Fibroblast of skin of left quadriceps (primary cell): ENCODE data around the gene SERP2.

Experiments
- DNase-seq, 2 experiments: peaks; one replicate each; pipeline ENCODE4 v3.0.0-alpha.2; 2013; ENCODE audit warnings: low read depth in 2 of 2

The SERP2 gene

GRCh38 chr13:44411841-44412240 is 38.2 kb downstream of the SERP2 start:
- no peak for DNase-seq

DNA sequence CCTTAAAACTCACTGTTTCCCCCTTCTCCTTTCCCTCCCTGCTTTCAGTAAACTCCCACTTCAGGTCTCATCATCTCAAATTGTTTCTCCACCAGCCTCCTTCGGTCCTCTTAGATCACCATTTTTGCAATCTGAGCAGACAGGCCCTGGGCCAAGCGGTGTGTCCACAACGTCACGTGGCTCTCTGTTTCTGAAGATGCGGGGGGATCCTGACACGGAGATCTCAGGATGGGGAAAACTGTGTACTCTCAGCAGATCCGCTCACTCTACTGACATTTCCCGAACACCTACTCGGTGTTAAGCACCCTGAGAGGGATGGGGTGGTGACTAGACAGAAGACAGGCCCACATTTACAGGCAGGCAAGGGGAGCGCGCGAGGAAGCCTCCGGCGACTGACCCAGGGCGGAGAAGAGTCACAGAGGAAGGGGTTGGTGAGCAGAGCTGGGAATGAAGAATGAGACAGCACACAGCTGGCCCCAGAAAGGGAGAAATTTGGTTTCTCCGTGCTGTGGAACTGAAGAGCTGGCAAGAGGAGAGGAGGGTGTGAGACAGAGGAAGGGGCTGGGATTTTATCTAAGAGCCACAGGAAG is 38.8 kb downstream of the SERP2 start:
- no peak for DNase-seq

- no peak for DNase-seq
Observed at GRCh38 chr13:44413095-44413494, 39.5 kb downstream of the SERP2 start.

DNA sequence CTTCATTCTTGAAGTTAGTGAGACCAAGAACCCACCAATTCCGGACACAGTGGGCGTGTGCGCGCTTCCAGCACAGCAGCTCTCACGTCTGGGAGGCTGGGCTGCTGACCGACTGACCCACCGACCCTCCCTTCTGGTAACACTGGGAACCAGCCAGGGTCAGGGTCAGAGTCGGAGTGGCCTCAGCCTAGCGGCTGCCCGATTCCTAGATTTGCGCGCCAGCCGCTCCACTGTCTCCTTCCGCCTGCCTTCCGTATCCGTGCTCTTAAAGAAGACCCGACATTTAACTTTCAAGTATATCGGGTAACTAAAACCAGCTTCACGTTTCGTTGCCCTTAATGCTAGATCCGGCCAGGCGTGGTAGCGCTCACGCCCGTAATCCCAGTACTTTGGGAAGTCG is 41.1 kb downstream of the SERP2 start:
- DNase-seq, result no peak

DNA sequence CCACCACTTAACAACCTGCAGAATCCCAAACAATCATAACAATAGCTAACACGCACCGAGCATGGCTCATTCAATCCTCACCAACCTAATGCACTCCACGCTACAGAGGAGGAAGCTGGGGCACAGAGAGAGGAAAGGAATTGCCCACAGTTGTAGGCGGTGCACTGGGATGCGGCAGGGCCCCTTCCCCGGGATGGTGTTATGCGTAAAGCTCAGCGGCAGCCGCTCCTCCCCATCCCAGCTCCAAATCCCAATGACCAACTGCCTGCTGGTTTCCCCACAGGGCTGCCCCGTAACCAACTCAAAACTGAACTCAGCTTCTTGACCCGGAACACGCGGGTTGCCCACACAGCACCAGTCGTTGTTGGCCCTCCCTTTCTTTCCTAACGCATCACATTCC is 42.2 kb downstream of the SERP2 start:
- no peak for DNase-seq

DNA sequence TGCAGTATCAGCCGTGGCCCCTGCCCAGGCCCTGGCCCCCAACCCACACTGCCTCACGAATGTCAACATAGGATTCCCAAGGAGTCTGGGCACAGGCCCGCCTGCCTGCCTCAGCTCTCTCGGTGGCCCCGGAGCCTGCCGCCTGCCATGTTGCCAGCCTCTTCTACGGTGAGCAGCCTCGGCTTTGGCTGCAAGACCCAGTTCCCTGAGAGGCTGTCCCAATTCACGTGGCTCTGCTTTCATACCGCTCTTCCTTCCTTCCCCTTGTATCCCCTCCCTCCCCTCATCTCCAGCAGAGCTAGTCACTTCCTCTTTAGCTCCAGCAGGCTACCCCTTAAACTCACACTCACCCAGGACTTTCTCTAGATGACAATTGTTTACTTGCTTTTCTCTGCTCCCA is 42.7 kb downstream of the SERP2 start:
- DNase-seq, result no peak

DNA sequence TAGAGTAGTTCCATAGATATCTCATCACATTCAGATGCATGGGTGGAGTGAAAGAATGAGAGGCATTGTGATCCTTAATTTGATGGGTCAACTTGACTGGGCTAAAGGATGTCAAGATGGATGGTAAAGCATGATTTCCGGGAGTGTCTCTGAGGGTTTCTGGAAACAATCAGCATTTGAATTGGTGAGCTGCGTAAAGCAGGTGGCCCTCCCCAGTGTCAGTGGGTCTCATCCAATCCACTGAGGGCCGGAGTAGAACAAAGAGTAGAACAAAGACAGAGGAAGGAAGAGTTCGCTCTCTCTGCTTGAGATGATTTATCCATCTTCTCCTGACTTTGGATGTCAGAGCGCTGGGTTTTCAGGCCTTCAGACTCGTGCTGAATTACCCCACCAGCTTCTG is 43.1 kb downstream of the SERP2 start:
- DNase-seq, result no peak

DNA sequence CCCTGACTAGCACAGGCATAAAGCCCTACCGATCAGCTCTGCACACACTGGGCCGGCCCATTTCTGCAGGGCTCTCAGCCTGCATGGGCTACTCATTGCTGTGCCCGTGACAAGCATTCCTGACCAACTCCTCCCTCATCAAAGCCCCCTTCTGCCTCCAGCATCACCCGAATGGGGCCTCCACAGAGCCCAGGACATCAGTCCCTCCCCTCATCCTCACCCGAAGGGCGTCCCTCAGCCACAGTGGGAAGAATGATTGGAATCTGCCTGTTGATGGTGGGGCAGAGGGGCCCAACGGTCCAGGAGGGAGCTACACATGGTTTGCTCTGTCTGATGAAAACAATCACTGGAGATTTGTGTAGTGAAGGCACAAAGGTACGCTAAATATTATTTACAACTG is 43.8 kb downstream of the SERP2 start:
- DNase-seq, result no peak

DNA sequence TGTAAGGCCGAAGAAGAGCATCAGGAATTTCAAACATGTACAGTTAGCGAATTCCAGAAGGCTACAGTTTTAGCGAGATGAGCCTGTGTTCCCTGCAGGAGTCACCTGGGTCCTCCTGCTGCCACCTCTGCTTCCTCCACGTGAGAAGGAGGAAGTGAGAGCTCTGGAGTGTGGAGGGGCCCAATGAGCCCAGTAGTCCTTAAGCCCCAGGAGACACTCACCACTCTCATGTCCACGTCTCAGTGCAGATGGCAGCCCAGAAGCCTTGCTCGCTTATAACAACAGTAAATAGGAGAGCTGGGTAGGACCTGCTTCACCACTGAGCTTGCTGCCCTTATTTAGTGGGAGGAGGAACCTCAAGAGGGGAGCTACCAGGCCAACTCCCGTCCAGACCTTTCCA is 44.3 kb downstream of the SERP2 start:
- no peak for DNase-seq

DNA sequence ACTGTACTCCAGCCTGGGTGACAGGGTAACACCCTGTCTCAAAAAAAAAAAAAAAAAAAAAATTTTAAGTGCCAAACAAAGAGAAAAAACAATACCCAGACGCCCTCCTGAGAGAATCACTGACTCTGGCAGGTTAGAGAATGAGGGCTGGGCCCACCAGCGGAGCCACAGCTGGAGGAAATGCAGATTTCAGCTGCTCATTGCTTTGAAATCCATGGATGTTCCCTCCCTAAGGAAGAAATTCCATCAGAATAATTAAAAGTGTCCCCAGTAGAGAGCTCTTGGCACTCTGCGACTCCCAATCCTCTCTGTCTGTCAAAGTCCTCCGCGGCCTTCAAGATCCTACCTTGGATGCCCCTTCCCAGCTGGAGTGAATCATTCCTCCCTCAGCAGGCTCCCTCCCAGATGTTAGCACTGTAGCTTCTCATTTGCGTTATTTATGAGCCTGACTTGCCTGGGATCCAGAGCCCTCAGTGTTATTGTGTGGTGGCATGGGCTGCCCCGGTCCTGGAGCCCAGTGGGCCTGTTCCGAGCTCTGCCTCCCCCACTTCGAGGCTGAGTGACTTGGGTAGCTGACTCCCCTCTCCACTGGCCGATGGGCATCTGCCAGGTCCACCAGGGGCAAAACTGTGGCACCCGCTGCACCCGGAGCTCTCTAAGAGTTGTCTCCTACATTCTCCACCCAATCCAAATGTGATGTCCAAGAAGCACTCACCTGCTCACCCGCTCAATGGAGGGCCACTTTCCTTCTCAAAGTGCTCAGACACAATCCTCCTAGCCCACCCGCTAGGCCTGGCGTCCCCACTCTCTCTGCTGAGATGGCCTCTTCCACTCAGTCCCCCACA is 47.0 kb downstream of the SERP2 start:
- no peak for DNase-seq

DNA sequence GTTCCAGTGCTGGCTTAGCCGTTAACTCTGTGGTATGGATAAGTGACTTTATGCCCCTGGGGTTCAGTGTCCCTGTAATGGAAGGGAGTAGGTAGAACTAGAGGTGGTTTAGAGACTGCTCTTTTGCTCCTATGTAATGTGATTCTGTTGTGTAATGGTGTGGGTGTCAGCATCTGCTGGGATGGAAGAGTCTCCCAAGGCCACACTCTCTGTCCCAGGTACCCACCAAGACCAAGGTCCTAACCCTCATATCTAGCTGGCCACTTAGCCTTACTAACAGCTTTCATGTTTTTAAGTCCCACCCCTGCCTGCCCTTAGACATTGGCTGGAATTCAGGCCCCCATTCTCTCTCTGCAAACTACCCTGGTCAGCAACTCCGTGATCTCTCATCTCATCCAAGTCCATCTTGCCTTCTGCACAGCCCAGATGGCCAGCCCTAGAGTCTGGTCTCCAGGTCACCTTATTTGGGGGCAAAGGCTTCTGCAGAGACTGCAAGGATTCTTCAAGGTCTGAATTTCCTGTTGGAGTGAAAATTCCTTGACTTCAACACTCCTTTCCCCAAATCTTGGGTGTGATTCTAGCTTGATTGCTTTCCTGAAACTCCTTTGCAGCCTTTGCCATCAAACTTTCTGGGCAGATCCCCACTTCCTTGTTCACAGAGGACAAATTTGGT is 48.4 kb downstream of the SERP2 start:
- DNase-seq, result no peak

DNA sequence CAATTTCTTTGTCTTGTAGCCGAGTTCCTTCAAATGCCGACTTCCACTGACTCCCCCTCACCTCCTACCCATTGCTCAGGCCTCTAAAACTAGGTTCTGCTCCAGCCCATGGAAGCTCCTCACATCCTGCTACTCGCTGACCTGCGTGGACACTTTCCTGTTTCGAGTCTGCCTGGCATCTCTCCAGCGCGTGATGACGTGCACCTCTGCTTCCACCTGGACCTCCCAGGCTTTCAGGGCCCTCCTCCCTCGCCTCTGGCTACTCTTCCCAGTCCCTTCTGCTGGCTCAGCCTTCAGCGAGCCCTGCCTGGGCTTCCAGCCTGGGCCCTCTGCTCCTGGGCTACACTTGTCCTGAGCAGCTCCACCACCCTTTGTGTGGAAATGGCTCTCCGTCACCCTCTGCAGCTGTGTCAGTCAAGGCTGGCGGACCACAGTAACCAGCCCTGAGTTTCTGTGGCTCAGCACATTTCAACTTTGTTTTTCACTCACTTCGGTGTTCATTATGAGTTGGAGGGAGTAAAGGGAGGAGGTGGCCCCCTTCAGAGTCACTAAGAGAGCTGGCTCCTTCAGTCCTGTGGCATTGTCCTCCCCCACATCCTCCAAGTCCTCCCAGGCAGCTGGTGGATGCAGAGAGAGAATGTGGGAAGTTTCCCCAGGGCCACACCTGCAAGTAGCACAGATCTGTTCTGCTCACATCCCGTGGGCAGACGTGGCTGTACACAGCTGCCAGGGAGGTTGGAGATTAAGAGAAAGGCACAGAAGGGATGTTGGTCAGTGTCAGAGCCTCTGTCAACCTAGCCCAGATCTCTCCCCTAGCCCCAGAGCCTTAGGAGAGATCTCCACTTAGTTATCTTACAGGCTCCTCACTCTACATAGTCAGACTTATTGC is 49.4 kb downstream of the SERP2 start:
- DNase-seq, result no peak

DNA sequence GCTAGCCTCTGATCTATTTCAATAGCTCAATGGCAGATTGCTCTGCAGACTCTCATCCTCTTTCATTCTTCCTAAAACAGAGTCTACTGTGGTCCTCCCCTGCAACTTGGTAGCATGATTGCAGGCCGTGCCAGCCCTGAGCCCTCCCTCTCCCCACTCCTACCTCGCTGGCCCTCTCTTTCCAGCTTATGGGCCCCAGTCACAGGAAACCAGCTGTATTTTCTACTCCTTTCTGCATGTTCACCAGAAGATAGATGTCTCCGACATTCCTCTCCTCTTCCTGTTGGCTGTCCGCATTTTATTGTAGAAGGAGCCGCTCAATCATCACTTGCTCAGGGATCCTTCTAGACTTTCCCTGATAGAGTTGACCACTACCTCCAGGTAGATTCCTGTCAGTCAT is 50.2 kb downstream of the SERP2 start:
- DNase-seq, result no peak

- no peak for DNase-seq
Observed at GRCh38 chr13:44425041-44425814, 51.6 kb downstream of the SERP2 start.

DNA sequence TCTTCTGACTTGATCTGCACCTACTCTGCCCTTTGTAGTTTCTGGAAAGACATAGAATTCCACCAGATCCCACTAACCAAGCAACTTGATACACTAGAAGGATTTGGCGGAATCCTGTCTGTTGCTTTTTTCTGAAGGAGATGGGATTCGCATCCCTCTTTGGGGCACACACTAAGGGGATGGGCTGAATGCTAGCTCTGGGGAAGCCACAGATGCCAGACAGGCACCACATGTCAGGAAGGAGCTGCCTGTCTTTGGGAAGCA is 52.1 kb downstream of the SERP2 start:
- no peak for DNase-seq

GRCh38 chr13:44426461-44426860 is 52.8 kb downstream of the SERP2 start:
- no peak for DNase-seq

GRCh38 chr13:44429311-44429710 is 55.7 kb downstream of the SERP2 start:
- DNase-seq, result no peak

DNA sequence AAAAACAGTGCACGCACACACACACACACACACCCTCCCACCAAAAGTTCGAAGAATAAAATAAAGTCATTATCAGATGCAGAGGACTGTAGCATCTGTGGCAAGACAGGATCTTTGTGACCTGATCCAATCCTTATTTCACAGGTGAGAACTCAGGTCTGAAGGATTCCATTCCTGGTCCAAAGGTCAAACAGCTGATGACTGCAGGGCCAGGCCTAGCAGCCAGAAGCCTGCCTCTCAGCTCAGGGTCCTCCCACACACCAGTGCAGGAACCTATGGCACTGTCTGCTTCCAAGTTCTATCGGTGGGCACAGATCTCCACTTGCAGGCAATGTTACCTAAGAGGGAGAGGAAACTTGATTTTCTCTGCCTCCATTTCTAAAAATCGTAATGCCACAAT is 57.5 kb downstream of the SERP2 start:
- no peak for DNase-seq

- DNase-seq, result no peak
Observed at GRCh38 chr13:44432650-44433049, 59.0 kb downstream of the SERP2 start.

DNA sequence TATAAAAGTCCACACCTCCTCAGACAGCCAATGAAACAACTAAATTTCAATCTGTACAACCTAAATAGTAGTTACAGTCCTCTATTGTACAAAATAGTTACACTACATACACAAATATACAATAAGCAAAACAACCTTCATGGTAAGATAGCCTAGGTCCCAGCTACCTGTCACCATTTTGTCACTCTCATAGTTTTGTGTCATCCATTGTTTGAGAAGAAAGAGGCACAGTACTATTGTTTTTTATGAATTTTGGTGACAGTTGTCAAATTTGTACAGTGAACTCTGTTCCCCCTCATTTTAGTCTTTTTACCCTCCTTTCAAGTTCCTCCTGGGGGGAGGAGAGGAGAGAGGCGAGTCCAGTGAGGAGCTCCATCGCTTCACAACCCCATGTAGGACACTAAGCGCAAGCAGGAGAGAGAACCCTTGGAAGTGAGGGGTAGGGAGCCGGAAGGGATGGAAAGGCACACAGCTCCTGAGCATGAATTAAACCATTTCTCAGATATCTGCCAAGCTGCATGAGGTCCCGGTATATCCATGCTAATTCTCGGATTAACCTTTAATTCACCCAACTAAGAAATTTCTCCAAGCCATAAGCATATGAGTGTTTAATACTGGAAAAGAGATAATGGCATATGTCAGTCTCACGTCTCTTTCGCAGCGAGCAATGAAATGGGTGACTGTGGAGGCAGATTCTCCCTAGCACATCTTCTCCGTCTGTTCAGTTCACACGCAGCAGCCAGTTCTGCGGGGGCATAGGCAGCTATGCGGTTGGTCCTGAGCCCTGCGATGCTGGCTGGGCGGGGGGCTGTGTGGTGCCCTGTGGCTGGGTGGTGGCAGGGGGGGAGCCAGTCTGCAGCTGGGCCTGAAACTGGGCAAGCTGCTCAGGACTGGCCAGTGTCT is 60.5 kb downstream of the SERP2 start:
- DNase-seq, result no peak

- no peak for DNase-seq
Observed at GRCh38 chr13:44434766-44435141, 61.1 kb downstream of the SERP2 start.
